ENCODE data around the gene GLB1L. TPM values are rescaled to one million over a fixed set of nuclear protein-coding genes. Genes with fewer than 3 reads are reported as not detected.
"Not testable (repeated sequence)": the region's sequence is repeated elsewhere in the genome, so short reads cannot be mapped to it uniquely, and the experiment has no call there.

The GLB1L gene
- total RNA-seq, 2 donors from 2014 or later = 1.8 to 3.4 TPM

DNA sequence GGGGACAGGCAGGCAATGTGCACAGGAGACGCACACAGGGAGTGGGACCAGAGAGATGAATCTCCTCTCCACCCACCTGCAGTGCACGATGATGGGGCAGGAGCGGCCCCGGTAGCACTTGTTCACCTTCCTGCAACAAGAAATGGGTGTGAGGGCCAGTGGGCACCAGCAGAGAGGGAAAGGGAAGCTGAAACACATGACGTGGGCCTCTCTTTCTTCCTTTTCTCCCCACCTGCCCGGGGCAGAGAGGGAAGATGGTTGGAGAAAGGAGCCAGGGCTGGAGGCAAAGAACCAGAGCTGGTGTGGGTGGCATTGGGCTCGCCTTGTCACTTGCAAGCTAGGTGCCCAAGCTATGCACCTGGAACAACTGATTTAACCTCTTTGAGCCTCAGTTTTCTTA is 46.1 kb upstream of the GLB1L start:
- H3K27ac ChIP-seq = no peak overlapping the region
- DNase-seq (ENCODE audit: low spot score) = no peak

DNA sequence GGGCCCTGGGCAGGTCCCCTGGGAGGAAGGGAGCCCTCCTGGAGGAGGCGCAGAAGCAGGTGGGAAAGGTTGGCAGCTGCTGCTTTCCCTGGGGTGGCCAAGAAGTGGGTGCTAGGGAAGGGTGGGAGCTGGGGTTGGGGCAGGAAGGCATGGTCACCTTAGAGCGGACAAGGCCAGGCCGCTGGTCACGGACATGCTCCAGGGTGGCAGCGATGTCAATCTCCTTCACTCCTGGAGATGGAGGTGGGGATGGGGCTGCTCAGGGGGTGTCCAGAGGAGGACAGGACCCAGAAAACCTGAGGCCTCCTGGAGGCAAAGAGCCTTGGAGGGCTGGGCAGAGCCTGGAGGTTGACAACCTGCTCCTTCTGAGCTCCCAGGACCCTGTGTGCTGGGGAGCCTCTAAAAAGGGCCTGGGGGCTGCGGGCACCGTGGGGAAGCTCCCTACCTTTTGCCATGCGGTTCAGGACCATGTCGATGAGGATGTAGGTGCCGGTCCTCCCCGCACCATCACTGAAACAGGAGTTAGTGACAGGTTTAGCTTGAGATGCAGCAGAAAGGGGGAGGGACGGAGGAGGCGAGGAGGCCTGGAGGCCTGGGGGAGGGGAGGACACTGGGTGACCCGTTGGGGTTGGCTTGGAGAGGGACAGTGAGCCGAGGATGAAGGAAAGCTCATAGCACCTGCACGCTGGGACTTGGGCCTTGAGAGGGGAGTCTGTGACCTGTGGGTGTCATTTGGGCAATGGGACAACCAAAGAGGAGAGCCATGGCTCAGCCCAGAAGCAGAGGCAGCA is 45.3 kb upstream of the GLB1L start:
- TF ChIP-seq, protein P1, sequence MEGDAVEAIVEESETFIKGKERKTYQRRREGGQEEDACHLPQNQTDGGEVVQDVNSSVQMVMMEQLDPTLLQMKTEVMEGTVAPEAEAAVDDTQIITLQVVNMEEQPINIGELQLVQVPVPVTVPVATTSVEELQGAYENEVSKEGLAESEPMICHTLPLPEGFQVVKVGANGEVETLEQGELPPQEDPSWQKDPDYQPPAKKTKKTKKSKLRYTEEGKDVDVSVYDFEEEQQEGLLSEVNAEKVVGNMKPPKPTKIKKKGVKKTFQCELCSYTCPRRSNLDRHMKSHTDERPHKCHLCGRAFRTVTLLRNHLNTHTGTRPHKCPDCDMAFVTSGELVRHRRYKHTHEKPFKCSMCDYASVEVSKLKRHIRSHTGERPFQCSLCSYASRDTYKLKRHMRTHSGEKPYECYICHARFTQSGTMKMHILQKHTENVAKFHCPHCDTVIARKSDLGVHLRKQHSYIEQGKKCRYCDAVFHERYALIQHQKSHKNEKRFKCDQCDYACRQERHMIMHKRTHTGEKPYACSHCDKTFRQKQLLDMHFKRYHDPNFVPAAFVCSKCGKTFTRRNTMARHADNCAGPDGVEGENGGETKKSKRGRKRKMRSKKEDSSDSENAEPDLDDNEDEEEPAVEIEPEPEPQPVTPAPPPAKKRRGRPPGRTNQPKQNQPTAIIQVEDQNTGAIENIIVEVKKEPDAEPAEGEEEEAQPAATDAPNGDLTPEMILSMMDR (IDR thresholded peaks at IDR 0.05) = no peak
- no peak for DNase-seq (ENCODE audit: low spot score)
- H3K27ac ChIP-seq = peak overlapping the region; percentile 51 to 61
- no peak overlapping the region for H3K4me3 ChIP-seq
- no peaks in the 10 kb centered on the region for H3K36me3 ChIP-seq
- H3K27me3 ChIP-seq = no peaks in the 10 kb centered on the region
- H3K9me3 ChIP-seq = no peaks in the 10 kb centered on the region
- peaks cover 0 to 24% of the 10 kb centered on the region in 2 donors for H3K4me1 ChIP-seq

More for the DNA sequence above, 46.1 kb upstream of the GLB1L start:
- Histone ChIP-seq H3K36me3 (no peaks in the 10 kb centered on the region), H3K4me1 (peaks cover 0 to 20% of the 10 kb centered on the region in 2 donors), H3K9me3 (no peaks in the 10 kb centered on the region), H3K27me3 (no peaks in the 10 kb centered on the region), H3K4me3 (no peak overlapping the region)
- TF ChIP-seq, protein P1 (IDR thresholded peaks at IDR 0.05) = no peak

DNA sequence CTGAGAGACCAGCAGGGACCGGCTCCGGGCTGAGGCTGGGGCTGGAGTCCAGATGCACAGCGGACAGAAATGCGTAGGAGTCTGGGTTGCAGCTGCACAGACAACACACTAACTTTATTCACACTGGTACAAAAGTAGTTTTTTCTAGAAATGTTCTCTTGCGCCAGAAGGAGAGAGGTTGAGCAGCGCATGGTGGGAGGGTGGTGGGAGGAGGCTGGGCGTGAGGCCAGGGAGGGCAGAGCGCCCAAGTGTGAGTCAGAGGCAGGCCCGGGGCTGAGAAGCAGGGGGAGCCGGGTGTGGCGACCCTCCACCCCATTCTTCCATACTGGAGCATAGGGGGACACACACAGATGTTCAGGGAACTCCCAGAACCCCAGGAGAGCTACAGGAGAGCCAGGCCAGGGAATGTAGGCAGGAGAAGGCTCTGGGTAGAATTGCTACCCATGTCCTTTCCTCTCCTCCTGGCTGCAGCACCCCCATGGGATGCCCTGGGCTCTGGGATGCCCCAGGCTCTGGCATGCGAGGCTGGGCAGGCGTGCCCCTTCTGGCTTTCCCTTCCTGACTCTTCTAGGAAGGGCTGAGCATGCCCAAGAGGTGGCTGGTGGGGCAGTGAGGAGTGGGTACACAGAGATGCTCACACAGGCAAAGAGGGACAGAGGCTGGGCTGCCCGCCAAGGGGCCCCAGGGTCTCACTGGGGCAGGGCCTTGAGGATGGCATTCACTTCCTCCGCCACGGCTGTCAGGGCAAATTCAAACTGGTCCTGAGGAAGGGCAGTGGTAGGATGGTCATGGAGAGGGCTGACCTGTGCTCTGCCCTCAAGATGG is 44.5 kb upstream of the GLB1L start:
- Histone ChIP-seq H3K4me3 (no peak overlapping the region), H3K9me3 (no peaks in the 10 kb centered on the region), H3K4me1 (peaks cover 0 to 18% of the 10 kb centered on the region in 2 donors), H3K36me3 (peaks cover 8% of the 10 kb centered on the region), H3K27me3 (no peaks in the 10 kb centered on the region), H3K27ac (peak overlapping the region; percentile 51 to 61)
- peak; percentile 78 for DNase-seq (ENCODE audit: low spot score)
- TF ChIP-seq, protein P1 (IDR thresholded peaks at IDR 0.05) = no peak

DNA sequence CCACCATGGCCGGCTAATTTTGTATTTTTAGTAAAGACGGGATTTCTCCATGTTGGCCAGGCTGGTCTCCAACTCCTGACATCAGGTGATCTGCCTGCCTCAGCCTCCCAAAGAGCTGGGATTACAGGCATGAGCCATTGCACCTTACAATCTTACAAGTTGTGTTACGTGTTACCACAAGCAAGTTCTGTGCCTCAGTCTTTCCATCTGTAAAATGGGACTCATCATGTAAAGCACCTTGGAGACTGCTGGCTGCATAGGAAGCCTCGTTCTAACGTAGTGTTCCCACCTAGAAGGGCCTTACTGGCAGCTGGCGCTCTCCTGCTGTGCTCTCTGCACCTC is 43.9 kb upstream of the GLB1L start:
- TF ChIP-seq, protein P1 (IDR thresholded peaks at IDR 0.05) = no peak
- H3K27ac ChIP-seq = peak overlapping the region; percentile 51 to 61
- H3K4me3 ChIP-seq = no peak overlapping the region
- H3K36me3 ChIP-seq = peaks cover 14% of the 10 kb centered on the region
- DNase-seq (ENCODE audit: low spot score) = no peak
- no peaks in the 10 kb centered on the region for H3K27me3 ChIP-seq
- H3K9me3 ChIP-seq = no peaks in the 10 kb centered on the region
- peaks cover 0 to 18% of the 10 kb centered on the region in 2 donors for H3K4me1 ChIP-seq

DNA sequence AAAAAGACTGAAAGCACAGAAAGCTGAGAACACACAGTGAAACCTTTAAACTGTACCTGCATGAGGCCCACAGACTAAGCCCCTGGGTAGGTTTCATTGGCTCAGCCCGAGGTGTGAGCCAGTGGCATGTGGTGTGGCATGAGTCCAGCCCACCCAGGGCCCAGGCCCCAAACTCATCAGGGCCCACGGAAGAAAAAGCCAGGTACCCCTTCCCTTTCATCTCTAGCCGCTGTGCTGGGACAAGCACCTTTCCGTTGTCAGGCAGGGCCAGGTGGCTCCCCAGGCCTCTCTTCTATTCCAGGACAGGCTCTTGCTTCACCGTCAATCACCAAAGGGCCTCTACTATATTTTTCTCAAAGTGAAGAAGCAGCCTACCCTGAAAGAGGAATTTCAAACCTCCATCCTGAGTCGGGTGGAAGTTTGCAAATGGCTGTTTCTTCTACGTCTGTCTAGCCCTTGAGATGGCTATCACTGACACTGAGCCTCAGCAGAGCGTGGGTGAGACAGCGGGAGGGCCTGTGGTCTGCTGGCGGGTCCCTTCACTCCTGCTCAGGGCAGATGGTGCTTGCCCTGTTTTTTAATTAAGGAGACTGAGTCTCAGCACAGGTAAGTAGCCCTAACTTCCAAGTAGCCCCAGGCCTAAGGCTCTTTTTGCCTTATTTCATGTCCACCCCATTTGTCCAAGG is 42.5 kb upstream of the GLB1L start:
- H3K27ac ChIP-seq = no peak overlapping the region
- H3K9me3 ChIP-seq = no peaks in the 10 kb centered on the region
- peaks cover 24% of the 10 kb centered on the region for H3K36me3 ChIP-seq
- H3K4me1 ChIP-seq = peaks cover 0 to 18% of the 10 kb centered on the region in 2 donors
- TF ChIP-seq, protein P1 (IDR thresholded peaks at IDR 0.05) = no peak
- H3K4me3 ChIP-seq = no peak overlapping the region
- no peaks in the 10 kb centered on the region for H3K27me3 ChIP-seq
- DNase-seq (ENCODE audit: low spot score) = no peak

DNA sequence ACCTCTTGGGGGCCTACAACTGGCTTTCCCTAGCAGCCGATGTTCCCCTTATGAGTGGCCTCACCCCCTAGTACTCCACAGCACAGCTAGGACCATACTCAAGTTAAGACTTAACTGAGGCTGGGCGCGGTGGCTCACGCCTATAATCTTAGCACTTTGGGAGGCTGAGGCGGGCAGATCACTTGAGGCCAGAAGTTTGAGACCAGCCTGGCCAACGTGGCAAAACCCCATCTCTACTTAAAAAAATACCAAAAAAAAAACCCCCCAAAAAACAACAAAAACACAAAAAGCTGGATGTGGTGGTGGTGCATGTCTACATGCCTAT is 41.8 kb upstream of the GLB1L start:
- not testable (repeated sequence) for H3K4me3 ChIP-seq; H3K27ac ChIP-seq; H3K27me3 ChIP-seq; H3K9me3 ChIP-seq; DNase-seq (ENCODE audit: low spot score)
- H3K36me3 ChIP-seq = peaks cover 31% of the 10 kb centered on the region
- peaks cover 0 to 18% of the 10 kb centered on the region in 2 donors for H3K4me1 ChIP-seq

All from right atrium auricular region (tissue), 2 donors.